Fibroblast of lung (primary cell): ENCODE data around the gene USP15.

Source experiments
- EZH2 ChIP-seq: IDR thresholded peaks from 2 replicates; pipeline ENCODE4 v1.5.1; 2012; ENCODE audit warnings: low read length, control low read depth, mild to moderate bottlenecking; ENCODE audit errors: missing control alignments
- TF ChIP-seq, protein P1 (sequence below), 2 donors: IDR thresholded peaks in 1 of 2; conservative IDR thresholded peaks in 1 of 2; 1 replicate in 1 of 2; 2 replicates in 1 of 2; pipeline ENCODE4 v1.5.1; 2011 to 2012; ENCODE audit warnings: low read length in 2 of 2, control low read depth in 1 of 2, inconsistent platforms in 1 of 2, low read depth in 1 of 2, mild to moderate bottlenecking in 1 of 2

DNA sequence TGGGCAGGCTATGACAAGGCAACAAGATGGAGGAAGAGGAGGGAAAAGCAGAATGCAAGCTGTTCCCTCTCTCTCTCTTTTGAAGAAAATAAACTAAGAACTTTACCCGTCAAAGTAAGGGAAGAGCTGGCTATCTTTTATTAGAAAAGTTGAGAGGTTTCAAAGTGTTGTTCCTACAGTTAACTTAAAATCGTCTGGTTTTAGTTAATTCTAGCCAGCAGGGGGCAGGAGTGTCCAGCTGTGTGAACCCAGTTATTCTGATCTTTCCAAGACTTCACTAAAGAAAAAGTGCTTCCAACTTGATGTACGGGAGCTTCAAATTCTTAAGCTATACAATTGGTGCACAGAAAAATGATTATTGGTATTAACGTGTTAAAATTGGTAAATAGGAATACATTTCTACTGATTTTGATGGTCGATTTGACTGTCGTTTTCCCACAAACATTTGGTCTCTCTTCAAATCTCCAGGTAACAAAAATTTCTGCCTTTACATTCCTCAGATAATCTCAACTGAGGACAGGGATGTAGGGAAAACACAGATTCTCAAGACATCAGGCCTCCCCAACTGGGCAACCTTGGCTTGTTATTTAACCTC lies 178.0 kb downstream of the USP15 start:
- TF ChIP-seq, protein P1, sequence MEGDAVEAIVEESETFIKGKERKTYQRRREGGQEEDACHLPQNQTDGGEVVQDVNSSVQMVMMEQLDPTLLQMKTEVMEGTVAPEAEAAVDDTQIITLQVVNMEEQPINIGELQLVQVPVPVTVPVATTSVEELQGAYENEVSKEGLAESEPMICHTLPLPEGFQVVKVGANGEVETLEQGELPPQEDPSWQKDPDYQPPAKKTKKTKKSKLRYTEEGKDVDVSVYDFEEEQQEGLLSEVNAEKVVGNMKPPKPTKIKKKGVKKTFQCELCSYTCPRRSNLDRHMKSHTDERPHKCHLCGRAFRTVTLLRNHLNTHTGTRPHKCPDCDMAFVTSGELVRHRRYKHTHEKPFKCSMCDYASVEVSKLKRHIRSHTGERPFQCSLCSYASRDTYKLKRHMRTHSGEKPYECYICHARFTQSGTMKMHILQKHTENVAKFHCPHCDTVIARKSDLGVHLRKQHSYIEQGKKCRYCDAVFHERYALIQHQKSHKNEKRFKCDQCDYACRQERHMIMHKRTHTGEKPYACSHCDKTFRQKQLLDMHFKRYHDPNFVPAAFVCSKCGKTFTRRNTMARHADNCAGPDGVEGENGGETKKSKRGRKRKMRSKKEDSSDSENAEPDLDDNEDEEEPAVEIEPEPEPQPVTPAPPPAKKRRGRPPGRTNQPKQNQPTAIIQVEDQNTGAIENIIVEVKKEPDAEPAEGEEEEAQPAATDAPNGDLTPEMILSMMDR (conservative IDR thresholded peaks at IDR 0.05 in 1 of 2, IDR thresholded peaks at IDR 0.05 in 1 of 2; ENCODE audit: low read depth in 1 of 2, low read length in 2 of 2), result peak; percentile 48 to 59
- TF ChIP-seq EZH2, result no peak
